Esophagus muscularis mucosa (tissue), 3 donors: Measurements from ENCODE around the gene PEX5L.

ENCODE experiments used
- CTCF ChIP-seq, 3 experiments: fragments of 200-600 bp in 2 of 3; fragments of 450-650 bp in 1 of 3; sonication (generic) in 2 of 3; IDR thresholded peaks; one replicate each; pipeline ENCODE4 v1.5.1; 2017 to 2019; ENCODE audit warnings: antibody characterized with exemption in 3 of 3, mild to moderate bottlenecking in 2 of 3, moderate library complexity in 1 of 3
- POLR2A ChIP-seq: fragments of 450-650 bp; IDR thresholded peaks from one replicate; pipeline ENCODE4 v1.6.1; 2017; ENCODE audit warnings: antibody characterized with exemption, moderate library complexity, mild to moderate bottlenecking, low read depth

- TF ChIP-seq CTCF (IDR thresholded peaks at IDR 0.05) (no peak), POLR2A (no peak)
Observed at GRCh38 chr3:179907784-179908482, 128.8 kb downstream of the PEX5L start.
